Activated CD8-positive, alpha-beta T cell treated with anti-CD3 and anti-CD28 coated beads for 36 hours (primary cell): Measurements from ENCODE around the gene CMIP. TPM values are rescaled to one million over a fixed set of nuclear protein-coding genes. Genes with fewer than 3 reads are reported as not detected.

Experiments used
- ATAC-seq: fragments of 200-7000 bp; cut with Tn5 transposase; one replicate; pipeline ENCODE4 v1.10.0; 2021; ENCODE audit warnings: mild to moderate bottlenecking, moderate library complexity
- CTCF ChIA-PET: fragments of 350-600 bp; sonication (Branson Sonifier 250); formaldehyde crosslinking; loops from one replicate; lab custom pipeline; 2021; ENCODE audit warnings: antibody characterized with exemption; lab: Charles Lee
- POLR2A ChIA-PET: fragments of 350-600 bp; sonication (Branson Sonifier 250); formaldehyde crosslinking; loops from one replicate; lab custom pipeline; 2021; ENCODE audit warnings: antibody characterized with exemption; lab: Charles Lee
- DNase-seq: peaks from one replicate; pipeline ENCODE4 v3.0.0-alpha.2; 2020
- H3K27ac Mint-ChIP-seq: one replicate; pipeline ENCODE4 v1.8.0; 2021; ENCODE audit warnings: mild to moderate bottlenecking, mixed read lengths
- H3K27me3 Mint-ChIP-seq: one replicate; pipeline ENCODE4 v1.8.0; 2021; ENCODE audit warnings: mixed read lengths
- H3K36me3 Mint-ChIP-seq: one replicate; pipeline ENCODE4 v1.8.0; 2021; ENCODE audit warnings: low read depth, mixed read lengths
- H3K4me1 Mint-ChIP-seq: one replicate; pipeline ENCODE4 v1.8.0; 2021; ENCODE audit warnings: low read depth, mixed read lengths
- H3K4me3 Mint-ChIP-seq: one replicate; pipeline ENCODE4 v1.8.0; 2021; ENCODE audit warnings: mild to moderate bottlenecking, moderate library complexity, mixed read lengths
- H3K9me3 Mint-ChIP-seq: one replicate; pipeline ENCODE4 v1.8.0; 2021; ENCODE audit warnings: mixed read lengths
- CTCF ChIP-seq: fragments of 200-600 bp; IDR thresholded peaks from one replicate; pipeline ENCODE4 v1.8.0; 2022; ENCODE audit warnings: antibody characterized with exemption, mild to moderate bottlenecking
- intact Hi-C: fragments of 100-400 bp; cut with micrococcal nuclease; formaldehyde crosslinking; loops from one replicate; pipeline ENCODE4 v1.10.0; 2022
- total RNA-seq, 2 experiments: library from RNA; stranded (reverse); gene quantifications; one replicate each; pipeline ENCODE4 v1.2.3, GENCODE V29; 2021

CMIP gene
- total RNA-seq, 2 experiments from 2014 or later: 37.6 to 38.5 TPM

- no peak for ATAC-seq
- Mint-ChIP-seq H3K36me3 (no peaks in the 10 kb centered on the region), H3K4me1 (peaks cover 4% of the 10 kb centered on the region), H3K27me3 (no peaks in the 10 kb centered on the region), H3K4me3 (no peak overlapping the region), H3K27ac (no peak overlapping the region), H3K9me3 (no peaks in the 10 kb centered on the region)
- no peak for TF ChIP-seq CTCF
- ChIA-PET CTCF (no interaction called here), POLR2A (no interaction called here)
- intact Hi-C loops: no loop called here
- no peak for DNase-seq
Measured at GRCh38 chr16:81610936-81611335, 166.3 kb downstream of the CMIP start.

GRCh38 chr16:81611721-81612120 is 167.1 kb downstream of the CMIP start:
- intact Hi-C loops: no loop called here
- Mint-ChIP-seq H3K27ac (no peak overlapping the region), H3K27me3 (no peaks in the 10 kb centered on the region), H3K4me3 (no peak overlapping the region), H3K4me1 (peaks cover 12% of the 10 kb centered on the region), H3K36me3 (peaks cover under 1% of the 10 kb centered on the region), H3K9me3 (no peaks in the 10 kb centered on the region)
- ATAC-seq (no peak), DNase-seq (no peak)
- POLR2A ChIA-PET: no interaction called here
- CTCF ChIA-PET: no interaction called here
- TF ChIP-seq CTCF: no peak

GRCh38 chr16:81612351-81613163 is 167.9 kb downstream of the CMIP start:
- Mint-ChIP-seq H3K36me3 (peaks cover 4% of the 10 kb centered on the region), H3K4me1 (peaks cover 16% of the 10 kb centered on the region), H3K27me3 (no peaks in the 10 kb centered on the region), H3K4me3 (no peak overlapping the region), H3K9me3 (no peaks in the 10 kb centered on the region), H3K27ac (no peak overlapping the region)
- intact Hi-C loops: no loop called here
- POLR2A ChIA-PET: no interaction called here
- TF ChIP-seq CTCF: no peak
- DNase-seq: no peak
- no peak for ATAC-seq
- CTCF ChIA-PET: interaction anchor here (0.9 kb wide), 1 partner anchor 9 kb away, joined by 3 read pairs; no protein-coding TSS in a partner anchor

- Mint-ChIP-seq H3K27ac (no peak overlapping the region), H3K36me3 (peaks cover 6% of the 10 kb centered on the region), H3K9me3 (no peaks in the 10 kb centered on the region), H3K27me3 (no peaks in the 10 kb centered on the region), H3K4me3 (no peak overlapping the region), H3K4me1 (peaks cover 16% of the 10 kb centered on the region)
- DNase-seq (no peak), ATAC-seq (no peak)
- TF ChIP-seq CTCF: no peak
- POLR2A ChIA-PET: no interaction called here
- CTCF ChIA-PET: no interaction called here
- intact Hi-C loops: no loop called here
Measured at GRCh38 chr16:81614171-81614570, 169.6 kb downstream of the CMIP start.

GRCh38 chr16:81614654-81615359 is 170.2 kb downstream of the CMIP start:
- DNase-seq: no peak
- Mint-ChIP-seq H3K27me3 (no peaks in the 10 kb centered on the region), H3K27ac (no peak overlapping the region), H3K36me3 (peaks cover 6% of the 10 kb centered on the region), H3K4me1 (peaks cover 13% of the 10 kb centered on the region), H3K9me3 (no peaks in the 10 kb centered on the region), H3K4me3 (no peak overlapping the region)
- TF ChIP-seq CTCF: no peak
- ChIA-PET POLR2A (no interaction called here), CTCF (no interaction called here)
- no peak for ATAC-seq
- intact Hi-C loops: no loop called here
